Measurements from ENCODE around the gene VKORC1L1.
"Not testable (repeated sequence)": the region's sequence is repeated elsewhere in the genome, so short reads cannot be mapped to it uniquely, and the experiment has no call there.

Gene VKORC1L1

GRCh38 chr7:65884983-65885382 lies 12.1 kb downstream of the VKORC1L1 start:
- in situ Hi-C loops (cut with HindIII; ENCODE audit: low pct_ligation_motif_present, low sequenced_read_pairs); H3K4me3 ChIP-seq (ENCODE audit: low read depth, low read length); H3K27me3 ChIP-seq (replicated peaks); DNase-seq; H3K27ac ChIP-seq; H3K36me3 ChIP-seq (replicated peaks): not testable (repeated sequence)

DNA sequence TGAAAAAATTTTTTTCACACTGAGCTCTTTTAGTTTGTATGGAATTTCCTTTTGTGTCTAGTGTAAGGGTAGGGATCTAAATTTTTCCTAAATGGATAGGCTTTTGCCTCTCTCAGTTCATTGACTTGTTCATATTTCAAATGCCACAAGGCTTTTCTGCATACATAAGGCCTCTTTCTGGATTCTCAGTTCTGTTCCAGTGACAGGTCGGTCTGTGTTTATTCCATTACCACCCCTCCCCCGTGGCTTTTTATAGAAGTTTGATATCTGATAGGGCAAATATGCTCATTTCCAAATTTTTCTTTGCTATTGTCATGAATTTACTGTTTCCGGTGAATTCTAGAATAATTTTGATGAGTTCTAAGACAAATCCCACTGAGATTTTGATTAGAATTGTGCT lies 12.7 kb downstream of the VKORC1L1 start:
- in situ Hi-C loops (cut with HindIII; ENCODE audit: low pct_ligation_motif_present, low sequenced_read_pairs); H3K4me3 ChIP-seq (ENCODE audit: low read depth, low read length); H3K27me3 ChIP-seq (replicated peaks); H3K36me3 ChIP-seq (replicated peaks); H3K27ac ChIP-seq; DNase-seq: not testable (repeated sequence)

DNA sequence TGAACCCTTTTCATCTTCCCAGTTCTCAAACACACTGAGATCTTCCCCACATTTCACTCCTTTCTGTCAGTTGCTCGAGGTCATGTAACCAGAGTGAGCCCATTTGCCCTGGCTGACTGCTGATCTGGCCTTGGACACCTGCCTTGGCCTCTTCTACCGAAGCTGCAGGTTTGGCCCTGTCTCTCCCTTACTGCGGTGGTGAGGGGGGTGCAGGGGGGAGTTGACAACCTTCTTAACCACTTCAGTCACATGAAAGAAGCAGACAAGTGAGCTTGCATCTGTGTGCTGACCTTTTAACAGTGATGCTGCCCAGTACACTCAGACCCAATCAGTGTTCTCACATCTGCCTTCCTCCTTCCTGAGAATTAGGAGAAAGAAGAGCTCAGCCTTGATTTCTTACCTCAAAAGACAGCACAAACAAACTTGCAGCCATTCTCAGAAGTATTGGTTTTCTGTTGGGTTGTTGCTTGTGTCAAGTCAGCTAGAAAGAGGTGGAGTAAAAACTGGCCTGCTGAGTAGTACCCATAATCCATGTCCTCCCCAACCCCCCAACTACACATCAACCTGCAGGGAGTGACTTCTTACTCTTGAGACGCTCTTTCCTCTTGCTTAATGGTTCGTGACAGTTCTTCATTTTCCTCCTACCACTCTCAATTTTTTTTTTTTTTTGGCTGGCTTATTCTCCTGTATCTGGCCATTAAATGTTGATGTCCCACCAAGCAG lies 15.7 kb downstream of the VKORC1L1 start:
- DNase-seq; in situ Hi-C loops (cut with HindIII; ENCODE audit: low pct_ligation_motif_present, low sequenced_read_pairs); H3K27me3 ChIP-seq (replicated peaks); H3K4me3 ChIP-seq (ENCODE audit: low read depth, low read length); H3K36me3 ChIP-seq (replicated peaks); H3K27ac ChIP-seq: not testable (repeated sequence)

DNA sequence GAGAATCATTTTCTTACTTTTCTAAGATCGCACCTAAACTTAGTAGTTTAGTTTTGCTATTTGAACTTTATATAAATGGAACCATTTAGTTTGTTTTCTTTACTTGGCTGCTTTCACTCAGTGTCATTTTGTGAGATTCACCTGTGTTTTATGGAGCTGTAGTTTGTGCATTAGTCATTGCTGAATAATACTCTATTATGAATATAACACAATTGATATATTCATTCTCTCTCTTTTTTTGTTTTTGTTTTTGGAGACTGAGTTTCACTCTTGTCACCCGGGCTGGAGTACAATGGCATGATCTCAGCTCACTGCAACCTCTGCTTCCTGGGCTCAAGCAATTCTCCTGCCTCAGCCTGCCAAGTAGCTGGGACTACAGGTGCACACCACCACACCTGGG lies 16.8 kb downstream of the VKORC1L1 start:
- H3K4me3 ChIP-seq (ENCODE audit: low read depth, low read length); in situ Hi-C loops (cut with HindIII; ENCODE audit: low pct_ligation_motif_present, low sequenced_read_pairs); H3K36me3 ChIP-seq (replicated peaks); DNase-seq; H3K27me3 ChIP-seq (replicated peaks); H3K27ac ChIP-seq: not testable (repeated sequence)

DNA sequence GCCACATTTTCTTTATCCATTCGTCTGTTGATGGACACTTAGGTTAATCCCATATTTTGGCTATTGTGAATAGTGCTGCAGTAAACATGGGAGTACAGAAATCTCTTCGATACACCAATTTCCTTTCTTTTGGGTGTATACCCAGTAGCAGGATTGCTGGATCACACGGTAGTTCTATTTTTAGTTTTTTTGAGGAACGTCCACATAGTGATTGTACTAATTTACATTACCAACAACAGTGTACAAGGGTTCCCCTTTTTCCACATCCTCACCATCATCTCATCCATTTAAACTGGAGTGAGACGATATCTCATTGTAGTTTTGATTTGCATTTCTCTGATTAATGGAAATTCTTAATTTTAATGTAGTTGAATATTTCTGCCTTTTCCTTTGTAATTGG lies 19.3 kb downstream of the VKORC1L1 start:
- TF ChIP-seq CTCF (IDR thresholded peaks at IDR 0.05; ENCODE audit: low read depth, low read length, missing control alignments), result no peak
- H3K36me3 ChIP-seq (replicated peaks), result no peaks in the 10 kb centered on the region
- no peak overlapping the region for H3K4me3 ChIP-seq (ENCODE audit: low read depth, low read length)
- DNase-seq, result no peak
- H3K27ac ChIP-seq, result no peak overlapping the region
- in situ Hi-C loops (cut with HindIII; ENCODE audit: low pct_ligation_motif_present, low sequenced_read_pairs), result no loop called here
- H3K27me3 ChIP-seq (replicated peaks), result no peaks in the 10 kb centered on the region

GRCh38 chr7:65892835-65893234 lies 20.0 kb downstream of the VKORC1L1 start:
- no peak for DNase-seq
- in situ Hi-C loops (cut with HindIII; ENCODE audit: low pct_ligation_motif_present, low sequenced_read_pairs), result no loop called here
- no peak overlapping the region for H3K27ac ChIP-seq
- H3K27me3 ChIP-seq (replicated peaks), result no peaks in the 10 kb centered on the region
- no peak overlapping the region for H3K4me3 ChIP-seq (ENCODE audit: low read depth, low read length)
- TF ChIP-seq CTCF (IDR thresholded peaks at IDR 0.05; ENCODE audit: low read depth, low read length, missing control alignments), result no peak
- H3K36me3 ChIP-seq (replicated peaks), result no peaks in the 10 kb centered on the region

DNA sequence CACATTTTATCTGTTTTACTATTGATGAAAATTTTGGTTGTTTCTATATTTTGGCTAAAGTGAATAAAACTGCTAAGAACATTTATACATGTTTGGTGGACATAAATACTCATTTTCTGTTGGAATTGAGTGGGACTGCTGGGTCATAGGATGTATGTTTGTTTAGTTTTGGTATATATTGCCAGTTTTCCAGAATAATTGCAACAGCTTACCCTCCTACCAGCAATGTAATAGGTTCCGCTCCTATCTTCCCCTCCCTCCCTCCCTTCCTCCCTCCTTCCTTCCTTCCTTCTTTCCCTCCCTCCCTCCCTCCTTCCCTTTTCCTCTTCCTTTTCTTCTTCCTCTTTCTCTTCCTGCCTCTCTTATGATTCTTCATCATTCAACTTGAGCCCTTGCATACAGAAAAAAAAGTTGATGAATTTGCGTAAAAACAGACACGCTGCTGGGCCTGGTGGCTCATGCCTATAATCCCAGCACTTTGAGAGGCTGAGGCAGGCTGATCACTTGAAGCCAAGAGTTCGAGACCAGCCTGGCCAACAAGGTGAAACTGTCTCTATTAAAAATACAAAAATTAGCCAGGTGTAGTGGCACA lies 23.5 kb downstream of the VKORC1L1 start:
- H3K4me3 ChIP-seq (ENCODE audit: low read depth, low read length), result no peak overlapping the region
- in situ Hi-C loops (cut with HindIII; ENCODE audit: low pct_ligation_motif_present, low sequenced_read_pairs), result no loop called here
- DNase-seq, result no peak
- no peak for TF ChIP-seq CTCF (IDR thresholded peaks at IDR 0.05; ENCODE audit: low read depth, low read length, missing control alignments)
- H3K36me3 ChIP-seq (replicated peaks), result no peaks in the 10 kb centered on the region
- H3K27me3 ChIP-seq (replicated peaks), result no peaks in the 10 kb centered on the region
- no peak overlapping the region for H3K27ac ChIP-seq

DNA sequence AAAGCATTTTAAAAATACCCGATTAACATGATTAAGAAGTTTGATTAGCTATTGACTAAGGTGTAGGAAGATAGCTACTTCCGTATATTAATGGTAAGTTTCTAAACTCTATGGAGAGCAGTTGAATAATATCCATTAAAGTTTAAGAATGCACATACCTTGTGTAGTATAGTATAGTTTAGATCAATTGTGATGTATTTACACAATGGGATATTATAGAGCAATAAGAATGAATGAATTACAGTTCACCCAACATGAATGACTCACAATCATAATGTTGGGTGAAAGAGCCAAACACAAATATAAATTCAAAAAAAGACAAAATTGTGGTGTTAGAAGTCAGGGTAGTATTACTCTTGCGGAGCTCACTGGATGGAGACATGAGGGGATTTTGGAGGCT lies 24.4 kb downstream of the VKORC1L1 start:
- H3K27me3 ChIP-seq (replicated peaks); H3K36me3 ChIP-seq (replicated peaks); DNase-seq; H3K4me3 ChIP-seq (ENCODE audit: low read depth, low read length); H3K27ac ChIP-seq; in situ Hi-C loops (cut with HindIII; ENCODE audit: low pct_ligation_motif_present, low sequenced_read_pairs): not testable (repeated sequence)

GRCh38 chr7:65898677-65899447 lies 26.0 kb downstream of the VKORC1L1 start:
- H3K36me3 ChIP-seq (replicated peaks); H3K27ac ChIP-seq; H3K27me3 ChIP-seq (replicated peaks); DNase-seq; H3K4me3 ChIP-seq (ENCODE audit: low read depth, low read length); in situ Hi-C loops (cut with HindIII; ENCODE audit: low pct_ligation_motif_present, low sequenced_read_pairs): not testable (repeated sequence)
